PFSK-1 (cell line): ENCODE measurements around the gene NDRG2.

ENCODE experiments used
- FOXP2 ChIP-seq: optimal IDR thresholded peaks from 2 replicates; pipeline ENCODE3; 2011; ENCODE audit warnings: borderline replicate concordance, control low read depth, inconsistent platforms; ENCODE audit not compliant: insufficient read depth; ENCODE audit errors: extremely low read length, extremely low read depth
- POLR2AphosphoS5 ChIP-seq: IDR thresholded peaks from 2 replicates; pipeline ENCODE4 v1.6.1; 2012; ENCODE audit warnings: low read depth, mild to moderate bottlenecking, control low read depth, low read length, moderate library complexity
- REST ChIP-seq, 2 experiments: IDR thresholded peaks; 2 replicates each; pipeline versions ENCODE4 v1.6.1 to v1.8.0; 2011 to 2012; ENCODE audit warnings: low read depth in 2 of 2, low read length in 2 of 2, control low read depth in 1 of 2, inconsistent platforms in 1 of 2, mild to moderate bottlenecking in 1 of 2, moderate library complexity in 1 of 2; ENCODE audit not compliant: insufficient read depth in 1 of 2
- SIN3A ChIP-seq: IDR thresholded peaks from 2 replicates; pipeline ENCODE4 v1.6.1; 2012; ENCODE audit warnings: mild to moderate bottlenecking, low read length, moderate library complexity, borderline replicate concordance; ENCODE audit not compliant: insufficient read depth
- TAF1 ChIP-seq: IDR thresholded peaks from 2 replicates; pipeline ENCODE4 v1.6.1; 2012; ENCODE audit warnings: low read length, control low read depth, borderline replicate concordance; ENCODE audit not compliant: insufficient read depth

The NDRG2 gene

GRCh38 chr14:20998139-20998538 is 26.7 kb downstream of the NDRG2 start:
- TF ChIP-seq REST (IDR thresholded peaks at IDR 0.05; ENCODE audit: insufficient read depth in 1 of 2, low read depth in 2 of 2, low read length in 2 of 2) = no peak
- no peak for TF ChIP-seq FOXP2
- TF ChIP-seq POLR2AphosphoS5 = no peak
- TF ChIP-seq TAF1 = no peak
- no peak for TF ChIP-seq SIN3A

GRCh38 chr14:20997564-20997963 is 27.3 kb downstream of the NDRG2 start:
- TF ChIP-seq FOXP2 = no peak
- no peak for TF ChIP-seq REST (IDR thresholded peaks at IDR 0.05; ENCODE audit: insufficient read depth in 1 of 2, low read depth in 2 of 2, low read length in 2 of 2)
- no peak for TF ChIP-seq SIN3A
- no peak for TF ChIP-seq POLR2AphosphoS5
- no peak for TF ChIP-seq TAF1

GRCh38 chr14:20997115-20997514 is 27.7 kb downstream of the NDRG2 start:
- no peak for TF ChIP-seq FOXP2

GRCh38 chr14:20996521-20996920 is 28.3 kb downstream of the NDRG2 start:
- TF ChIP-seq SIN3A (no peak), REST (IDR thresholded peaks at IDR 0.05; ENCODE audit: insufficient read depth in 1 of 2, low read depth in 2 of 2, low read length in 2 of 2) (no peak), TAF1 (no peak), FOXP2 (no peak), POLR2AphosphoS5 (no peak)

- TF ChIP-seq SIN3A (no peak), REST (IDR thresholded peaks at IDR 0.05; ENCODE audit: insufficient read depth in 1 of 2, low read depth in 2 of 2, low read length in 2 of 2) (no peak), POLR2AphosphoS5 (peak; percentile 63), FOXP2 (no peak), TAF1 (no peak)
Measured at GRCh38 chr14:20989787-20990600, 34.9 kb downstream of the NDRG2 start, which contains the start of gene METTL17. Gene METTL17, plus strand, starts transcription at chr14:20989980. Its CDS starts 23 bp downstream, at chr14:20990003.
